Measurements from ENCODE around the gene CORO1C.
"Not testable (repeated sequence)": the region's sequence is repeated elsewhere in the genome, so short reads cannot be mapped to it uniquely, and the experiment has no call there.

The CORO1C gene

DNA sequence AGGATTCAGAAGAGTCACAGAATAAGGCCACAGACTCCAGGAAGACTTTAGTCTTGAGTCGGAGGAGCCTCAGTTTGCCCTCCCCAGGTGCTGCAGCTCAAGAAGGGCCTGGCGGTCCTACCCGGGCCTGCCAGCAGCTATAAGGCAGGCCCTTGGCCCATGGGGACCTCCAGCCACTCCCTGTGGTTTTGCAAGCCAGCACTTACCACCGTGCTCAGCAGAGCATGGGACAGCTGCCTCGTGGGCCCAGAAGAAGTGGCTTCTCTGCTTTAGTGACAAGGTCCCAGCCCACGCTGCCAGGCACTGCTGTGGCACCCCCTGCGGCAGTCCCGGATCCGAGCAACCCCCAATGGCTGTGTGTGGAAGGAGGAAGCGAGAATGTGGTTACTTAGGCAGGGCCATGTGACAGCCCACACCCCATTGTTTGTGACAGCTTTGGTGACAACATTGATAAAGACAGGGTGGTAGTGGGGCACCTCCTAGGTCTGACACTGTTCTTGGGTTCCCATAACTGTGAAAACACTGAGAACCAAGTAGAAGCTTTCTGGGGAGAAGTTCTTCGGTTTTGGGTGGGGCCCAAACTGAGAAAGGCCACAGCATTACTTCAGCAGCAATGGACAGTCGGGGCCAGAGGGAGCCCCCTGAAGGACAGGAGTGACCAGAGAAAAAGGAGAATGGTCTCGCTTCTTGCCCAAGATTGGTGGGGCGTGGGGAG, 97.6 kb downstream of the CORO1C start, which contains the start of gene SELPLG:
SELPLG (minus strand) TSS at position 361 of the 715 bp plus-strand sequence. CDS start 9,587 bp downstream, outside the sequence.
- peak; percentile 73 to 81 for DNase-seq (ENCODE audit: low read depth in 2 of 2)

GRCh38 chr12:108633081-108633533, 98.2 kb downstream of the CORO1C start:
- DNase-seq (ENCODE audit: low read depth in 2 of 2), result no peak

- DNase-seq (ENCODE audit: low read depth in 2 of 2), result not testable (repeated sequence)
These were observed 100.1 kb downstream of the CORO1C start for GRCh38 chr12:108631261-108631660.

DNA sequence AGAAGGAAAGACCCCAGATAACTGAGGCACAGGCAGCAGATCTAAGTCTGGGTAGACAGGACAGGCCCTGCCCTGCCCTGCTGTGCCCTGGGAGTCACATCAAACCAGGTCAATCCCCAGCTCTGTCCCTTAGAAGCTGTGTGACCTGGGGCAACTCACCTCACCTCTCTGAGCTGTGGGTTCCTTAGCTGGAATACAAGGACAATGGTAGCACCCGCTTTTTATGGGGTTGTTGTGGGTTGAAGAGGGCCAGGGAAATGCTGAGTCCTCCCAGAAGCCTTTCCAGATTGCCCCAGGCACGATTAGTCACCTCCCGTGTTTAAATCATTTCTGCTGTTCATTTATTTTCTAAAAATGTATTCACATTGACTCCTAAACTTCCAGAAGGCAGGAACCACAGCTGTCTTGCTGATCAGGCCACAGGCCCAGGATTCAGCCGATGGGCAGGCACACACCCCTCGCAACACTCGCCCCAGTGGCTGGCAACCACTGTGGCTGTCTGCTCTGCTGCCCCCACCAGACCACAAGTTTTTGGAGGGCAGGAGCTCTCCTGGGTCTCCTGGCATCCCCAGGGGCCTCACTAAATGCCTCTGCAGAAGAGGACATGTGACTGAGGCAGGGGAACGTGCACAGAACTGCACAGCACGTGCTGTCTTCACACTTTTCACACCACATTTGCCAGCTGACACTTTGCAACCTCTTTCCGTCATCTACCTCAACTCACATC, 100.7 kb downstream of the CORO1C start:
- DNase-seq (ENCODE audit: low read depth in 2 of 2), result no peak

GRCh38 chr12:108629824-108630476, 101.4 kb downstream of the CORO1C start:
- DNase-seq (ENCODE audit: low read depth in 2 of 2), result no peak

DNA sequence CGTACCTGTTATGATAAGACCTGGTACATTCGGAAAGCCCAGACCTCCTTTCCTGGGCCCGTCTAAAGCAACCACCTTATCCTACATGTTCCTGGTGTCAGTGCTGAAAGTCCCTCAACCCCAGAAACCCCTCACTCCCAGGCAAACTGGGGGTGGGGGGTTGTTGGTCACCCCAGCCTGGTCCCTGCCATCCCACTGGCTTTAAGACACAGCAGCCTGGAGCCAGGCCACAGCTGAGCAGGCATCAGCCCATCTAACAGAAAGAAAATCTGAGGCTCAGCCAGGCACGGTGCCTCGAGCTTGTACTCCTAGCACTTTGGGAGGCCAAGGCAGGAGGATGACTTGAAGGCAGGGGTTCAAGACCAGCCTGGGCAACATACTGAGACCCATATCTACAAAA, 102.2 kb downstream of the CORO1C start:
- no peak for DNase-seq (ENCODE audit: low read depth in 2 of 2)

DNA sequence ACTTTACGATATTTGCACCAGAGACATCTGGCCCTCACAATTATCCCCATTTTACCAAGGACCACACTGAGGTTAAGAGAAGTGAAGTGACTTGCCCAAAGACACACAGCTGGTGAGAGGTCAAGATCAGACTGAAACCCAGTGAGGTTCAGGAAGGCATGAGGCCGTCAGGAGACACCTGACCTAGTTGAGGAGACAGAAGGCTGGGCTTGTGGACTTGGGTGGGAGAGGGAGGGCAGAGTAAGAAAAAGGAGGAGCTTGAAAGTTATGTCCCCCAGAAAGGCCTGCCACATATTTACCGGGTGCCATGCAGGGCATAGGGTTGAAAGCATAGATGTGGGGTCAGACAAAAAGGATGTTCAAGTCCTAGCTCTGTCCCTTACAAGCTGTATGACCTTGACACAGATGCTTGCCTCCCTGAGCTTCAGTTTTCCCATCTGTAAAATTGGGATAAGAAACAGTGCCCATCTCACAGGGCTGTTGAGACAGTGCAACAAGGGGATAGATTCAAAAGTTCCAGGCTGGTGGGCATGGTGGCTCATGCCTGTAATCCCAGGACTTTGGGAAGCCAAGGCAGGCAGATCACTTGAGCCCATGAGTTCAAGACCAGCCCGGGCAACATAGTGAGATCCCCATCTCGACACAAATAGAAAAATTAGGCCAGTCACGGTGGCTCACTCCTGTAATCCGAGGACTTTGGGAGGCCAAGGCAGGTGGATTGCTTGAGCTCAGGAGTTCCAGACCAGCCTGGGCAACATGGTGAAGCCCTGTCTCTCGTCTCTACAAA, 104.0 kb downstream of the CORO1C start:
- DNase-seq (ENCODE audit: low read depth in 2 of 2), result no peak

GRCh38 chr12:108625228-108625627, 106.1 kb downstream of the CORO1C start:
- DNase-seq (ENCODE audit: low read depth in 2 of 2), result no peak

GRCh38 chr12:108623577-108623976, 107.7 kb downstream of the CORO1C start:
- DNase-seq (ENCODE audit: low read depth in 2 of 2), result no peak

GRCh38 chr12:108622921-108623514, 108.3 kb downstream of the CORO1C start:
- DNase-seq (ENCODE audit: low read depth in 2 of 2), result no peak

DNA sequence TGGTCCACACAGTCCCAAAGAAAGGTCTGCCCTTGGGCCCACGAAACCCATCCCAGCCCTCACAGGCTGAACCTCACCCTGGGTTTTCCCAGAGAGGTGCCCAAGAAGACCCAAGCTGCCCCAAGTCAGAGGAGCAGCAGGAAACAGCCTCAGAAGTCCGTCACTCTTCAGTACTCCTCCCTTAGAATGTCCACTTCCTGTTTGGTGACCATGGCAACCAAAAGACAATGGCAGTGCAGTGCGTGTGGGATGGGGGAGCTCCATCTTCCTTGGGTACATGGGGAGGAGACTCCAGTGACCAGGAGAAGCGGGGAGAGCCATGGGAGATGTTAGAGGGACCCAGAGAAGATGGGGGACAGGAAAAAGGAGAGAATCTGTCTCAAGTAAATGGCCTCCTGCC, 108.9 kb downstream of the CORO1C start:
- DNase-seq (ENCODE audit: low read depth in 2 of 2), result no peak

DNA sequence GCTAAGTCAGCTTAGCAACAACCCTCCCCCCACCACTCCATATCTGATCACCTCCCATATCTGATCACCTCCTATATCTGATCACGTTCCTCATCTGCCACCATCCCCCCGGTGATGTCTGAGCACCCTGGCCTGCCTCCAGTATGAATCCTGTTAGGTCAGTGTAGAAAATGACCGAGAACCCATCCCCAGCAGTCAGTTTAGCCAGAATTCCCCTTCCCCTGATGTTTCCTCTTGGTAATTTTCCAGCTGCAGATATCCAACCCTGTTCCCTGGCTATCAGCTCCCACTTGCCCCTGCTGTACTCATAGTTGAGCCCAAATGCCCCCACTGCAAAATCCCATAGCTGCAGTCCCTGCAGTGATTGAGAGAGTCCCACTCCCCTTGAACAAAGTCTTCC, 110.2 kb downstream of the CORO1C start:
- no peak for DNase-seq (ENCODE audit: low read depth in 2 of 2)

DNA sequence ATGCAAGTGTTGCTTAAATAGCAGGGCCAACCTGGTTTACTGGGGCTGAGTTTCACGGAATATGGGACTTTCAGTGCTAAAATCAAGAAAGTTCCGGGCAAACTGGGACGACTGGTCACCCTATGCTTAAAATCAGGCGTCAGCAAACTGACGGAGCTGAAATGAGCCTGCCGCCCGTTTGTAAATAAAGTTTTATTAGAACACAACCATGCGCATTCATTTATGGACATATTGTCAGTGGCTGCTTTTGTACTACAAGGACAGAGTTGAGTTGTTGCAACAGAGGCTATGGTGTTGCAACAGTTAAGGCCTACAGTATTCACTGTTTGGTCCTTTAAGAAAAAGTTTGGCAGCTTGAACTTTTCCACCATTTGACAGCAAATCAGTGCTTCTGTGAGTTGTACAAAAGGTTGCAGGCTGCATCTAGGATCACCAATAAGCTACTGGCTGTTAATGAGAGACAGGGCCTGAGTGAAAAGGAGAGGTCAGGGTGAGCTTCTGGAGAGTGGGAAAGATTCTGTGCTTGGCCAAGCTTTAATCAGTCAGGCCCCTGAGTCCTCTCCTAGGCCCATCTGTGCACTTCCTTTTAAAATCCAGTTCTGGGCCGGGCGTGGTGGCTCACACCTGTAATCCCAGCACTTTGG, 111.0 kb downstream of the CORO1C start:
- no peak for DNase-seq (ENCODE audit: low read depth in 2 of 2)

GRCh38 chr12:108619369-108620160, 111.8 kb downstream of the CORO1C start:
- no peak for DNase-seq (ENCODE audit: low read depth in 2 of 2)

GRCh38 chr12:108618953-108619274, 112.4 kb downstream of the CORO1C start:
- DNase-seq (ENCODE audit: low read depth in 2 of 2), result not testable (repeated sequence)

- peak in 1 of 2 donors; percentile 55 for DNase-seq (ENCODE audit: low read depth in 2 of 2)
These were observed 113.0 kb downstream of the CORO1C start for GRCh38 chr12:108618079-108618952.

- DNase-seq (ENCODE audit: low read depth in 2 of 2), result peak; percentile 70 to 76
These were observed 114.1 kb downstream of the CORO1C start for GRCh38 chr12:108616941-108617858.

- no peak for DNase-seq (ENCODE audit: low read depth in 2 of 2)
These were observed 115.0 kb downstream of the CORO1C start for GRCh38 chr12:108616359-108616758.
